ENCODE results near the gene NUPR1. TPM values are rescaled to one million over a fixed set of nuclear protein-coding genes. Genes with fewer than 3 reads are reported as not detected.
A peak's percentile ranks its signal among the peaks of the same experiment; 100 is the strongest.

NUPR1 gene
- total RNA-seq = under 1 TPM in 2 of 5 experiments, not detected in 3; 0.05 to 0.11 TPM
- polyA plus RNA-seq = not detected
- not detected for total RNA-seq

- peaks cover 18 to 65% (median 40%) of the 10 kb centered on the region in 7 donors for H3K4me1 Mint-ChIP-seq
These were observed at the start of gene NUPR1 for GRCh38 chr16:28538733-28539596. NUPR1 (minus strand) TSS chr16:28538974; CDS start chr16:28538907, 67 bp downstream.

GRCh38 chr16:28587386-28587785 lies 48.6 kb upstream of the NUPR1 start:
- Mint-ChIP-seq H3K4me1 (no peaks in the 10 kb centered on the region), H3K27ac (peak overlapping the region in 2 of 9 donors; percentile 45), H3K27me3 (no peaks in the 10 kb centered on the region), H3K9me3 (no peaks in the 10 kb centered on the region), H3K36me3 (peaks cover 6 to 55% (median 8%) of the 10 kb centered on the region in 5 donors), H3K4me3 (peak overlapping the region in 1 of 10 donors; percentile 16)
- ChIA-PET CTCF (no interaction called here), POLR2A (interaction anchor here (0.6 to 1.2 kb wide), 2 partner anchors 28 to 35 kb away, joined by 3 read pairs; no protein-coding TSS in a partner anchor)
- intact Hi-C loops (cut with micrococcal nuclease) = no loop called here
- peaks cover 0 to 98% (median 5%) of the 10 kb centered on the region in 3 experiments for H3K36me3 ChIP-seq (ENCODE audit: control insufficient read depth in 2 of 3, insufficient read depth in 3 of 3, low read length in 3 of 3)
- H3K27ac ChIP-seq (ENCODE audit: low read depth, low read length) = no peak overlapping the region
- H3K9me3 ChIP-seq (ENCODE audit: control insufficient read depth in 2 of 3, low read length in 3 of 3) = no peaks in the 10 kb centered on the region
- no peaks in the 10 kb centered on the region for H3K27me3 ChIP-seq (ENCODE audit: control insufficient read depth in 2 of 2, insufficient read depth in 2 of 2, low read length in 2 of 2)
- no peak for ATAC-seq
- DNase-seq = no peak
- H3K4me3 ChIP-seq (ENCODE audit: low read length) = no peak overlapping the region
- no peaks in the 10 kb centered on the region for H3K4me1 ChIP-seq (ENCODE audit: control insufficient read depth in 2 of 2, insufficient read depth in 2 of 2, low read length in 2 of 2)

More at GRCh38 chr16:28538733-28539596, at the start of gene NUPR1:
- H3K4me1 ChIP-seq (ENCODE audit: control insufficient read depth in 2 of 2, insufficient read depth in 2 of 2, low read length in 2 of 2) = peaks cover 17 to 18% of the 10 kb centered on the region in 2 donors
- H3K4me3 ChIP-seq (ENCODE audit: low read length) = no peak within 1 kb of the TSS
- H3K36me3 Mint-ChIP-seq = peaks cover 0 to 6% (median 4%) of the 10 kb centered on the region in 5 donors
- intact Hi-C loops (cut with micrococcal nuclease) = no loop called here
- H3K36me3 ChIP-seq (ENCODE audit: control insufficient read depth in 2 of 3, insufficient read depth in 3 of 3, low read length in 3 of 3) = no peaks in the 10 kb centered on the region
- DNase-seq (no peak), ATAC-seq (no peak)
- H3K27me3 Mint-ChIP-seq = no peaks in the 10 kb centered on the region
- H3K9me3 ChIP-seq (ENCODE audit: control insufficient read depth in 2 of 3, low read length in 3 of 3) = no peaks in the 10 kb centered on the region
- H3K4me3 Mint-ChIP-seq = peak within 1 kb of the TSS in 1 of 10 donors; percentile 2
- CTCF ChIA-PET = no interaction called here
- H3K27ac ChIP-seq (ENCODE audit: low read depth, low read length) = no peak within 1 kb of the TSS
- POLR2A ChIA-PET = no interaction called here
- no peaks in the 10 kb centered on the region for H3K27me3 ChIP-seq (ENCODE audit: control insufficient read depth in 2 of 2, insufficient read depth in 2 of 2, low read length in 2 of 2)
- H3K9me3 Mint-ChIP-seq = peaks cover 0 to 4% (median 0%) of the 10 kb centered on the region in 11 donors
- peak within 1 kb of the TSS; percentile 5 to 87 (median 76) for H3K27ac Mint-ChIP-seq

DNA sequence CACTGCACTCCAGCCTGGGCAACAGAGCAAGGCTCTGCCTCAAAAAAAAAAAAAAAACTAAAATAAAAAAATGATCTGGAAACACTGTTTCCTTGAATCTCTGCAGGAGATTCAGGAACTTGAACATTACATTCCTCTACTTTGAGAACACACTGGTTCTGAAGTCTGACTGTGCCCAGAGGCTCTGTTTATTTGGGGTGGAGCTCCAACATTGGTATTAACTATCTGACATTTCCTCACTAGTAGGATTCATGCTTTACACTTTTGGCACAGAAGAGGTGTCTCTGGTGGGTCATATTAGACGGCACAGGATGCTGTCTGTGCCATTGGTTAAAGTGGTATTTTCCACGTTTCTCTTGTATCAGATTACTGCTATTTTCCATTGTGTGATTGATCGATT lies 47.7 kb upstream of the NUPR1 start:
- no peaks in the 10 kb centered on the region for H3K9me3 ChIP-seq (ENCODE audit: control insufficient read depth in 2 of 3, low read length in 3 of 3)
- Mint-ChIP-seq H3K36me3 (peaks cover 12 to 55% (median 14%) of the 10 kb centered on the region in 5 donors), H3K9me3 (no peaks in the 10 kb centered on the region), H3K27me3 (no peaks in the 10 kb centered on the region), H3K4me1 (peaks cover 0 to 6% (median 0%) of the 10 kb centered on the region in 7 donors), H3K27ac (peak overlapping the region in 1 of 9 donors; percentile 32), H3K4me3 (no peak overlapping the region)
- ATAC-seq = no peak
- no peaks in the 10 kb centered on the region for H3K4me1 ChIP-seq (ENCODE audit: control insufficient read depth in 2 of 2, insufficient read depth in 2 of 2, low read length in 2 of 2)
- ChIA-PET CTCF (no interaction called here), POLR2A (no interaction called here)
- no peak overlapping the region for H3K4me3 ChIP-seq (ENCODE audit: low read length)
- H3K36me3 ChIP-seq (ENCODE audit: control insufficient read depth in 2 of 3, insufficient read depth in 3 of 3, low read length in 3 of 3) = peaks cover 5 to 97% (median 5%) of the 10 kb centered on the region in 3 experiments
- DNase-seq = no peak
- intact Hi-C loops (cut with micrococcal nuclease) = no loop called here
- H3K27ac ChIP-seq (ENCODE audit: low read depth, low read length) = no peak overlapping the region
- H3K27me3 ChIP-seq (ENCODE audit: control insufficient read depth in 2 of 2, insufficient read depth in 2 of 2, low read length in 2 of 2) = no peaks in the 10 kb centered on the region

DNA sequence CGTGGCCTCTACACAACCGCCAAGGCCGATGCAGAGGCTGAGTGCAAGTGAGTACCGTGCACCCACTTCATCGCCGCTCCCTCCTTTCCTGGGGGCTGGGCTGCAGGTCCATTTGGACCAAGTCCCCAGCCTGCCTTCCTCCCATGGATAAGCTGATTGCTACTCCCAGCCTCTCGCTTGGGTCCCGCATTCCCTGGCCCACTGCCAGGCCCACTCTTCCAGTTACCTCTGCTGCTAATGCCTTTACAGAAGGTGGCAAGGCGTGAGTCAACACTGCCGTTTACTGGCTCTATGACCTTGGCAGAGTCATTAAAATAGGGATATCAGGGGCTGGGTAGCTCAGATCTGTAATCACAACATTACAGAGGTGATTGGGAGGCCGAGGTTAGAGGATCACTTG lies 46.9 kb upstream of the NUPR1 start:
- Mint-ChIP-seq H3K36me3 (peaks cover 12 to 54% (median 19%) of the 10 kb centered on the region in 5 donors), H3K9me3 (no peaks in the 10 kb centered on the region), H3K27me3 (no peaks in the 10 kb centered on the region), H3K4me1 (peaks cover 0 to 6% (median 0%) of the 10 kb centered on the region in 7 donors), H3K4me3 (no peak overlapping the region), H3K27ac (peak overlapping the region in 1 of 9 donors; percentile 24)
- CTCF ChIA-PET = no interaction called here
- Histone ChIP-seq H3K4me1 (ENCODE audit: control insufficient read depth in 2 of 2, insufficient read depth in 2 of 2, low read length in 2 of 2) (no peaks in the 10 kb centered on the region), H3K4me3 (ENCODE audit: low read length) (no peak overlapping the region), H3K9me3 (ENCODE audit: control insufficient read depth in 2 of 3, low read length in 3 of 3) (no peaks in the 10 kb centered on the region), H3K36me3 (ENCODE audit: control insufficient read depth in 2 of 3, insufficient read depth in 3 of 3, low read length in 3 of 3) (peaks cover 5 to 97% (median 13%) of the 10 kb centered on the region in 3 experiments), H3K27ac (ENCODE audit: low read depth, low read length) (no peak overlapping the region), H3K27me3 (ENCODE audit: control insufficient read depth in 2 of 2, insufficient read depth in 2 of 2, low read length in 2 of 2) (no peaks in the 10 kb centered on the region)
- DNase-seq (no peak), ATAC-seq (no peak)
- POLR2A ChIA-PET = no interaction called here
- intact Hi-C loops (cut with micrococcal nuclease) = no loop called here

DNA sequence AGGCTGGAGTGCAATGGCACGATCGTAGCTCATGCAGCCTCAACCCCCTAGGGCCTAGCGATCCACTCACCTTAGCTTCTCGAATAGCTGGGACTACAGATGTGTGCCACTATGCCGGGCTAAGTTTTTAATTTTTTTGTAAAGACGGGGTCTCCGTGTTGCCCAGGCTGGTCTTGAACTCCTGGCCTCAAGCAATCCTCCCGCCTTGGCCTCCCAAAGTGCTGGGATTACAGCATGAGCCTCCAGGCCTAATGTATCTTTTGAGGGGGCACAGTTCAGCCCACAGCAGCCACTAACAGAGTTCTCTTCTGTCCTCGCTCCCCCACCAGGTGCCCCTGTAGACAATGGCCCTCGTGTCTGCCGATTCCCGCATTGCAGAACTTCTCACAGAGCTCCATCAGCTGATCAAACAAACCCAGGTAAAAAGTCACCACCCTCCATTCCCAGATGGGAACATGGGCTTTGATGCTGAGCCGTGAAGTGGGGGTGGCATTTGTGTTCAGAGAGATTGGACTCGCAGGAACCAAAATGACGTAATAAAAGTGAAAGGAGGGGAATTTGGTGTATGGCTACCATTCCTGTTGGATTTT lies 42.0 kb upstream of the NUPR1 start:
- POLR2A ChIA-PET = interaction anchor here (0.8 kb wide), 1 partner anchor 12 kb away, joined by 7 read pairs; no protein-coding TSS in a partner anchor
- CTCF ChIA-PET = interaction anchor here (0.6 kb wide), 1 partner anchor 52 kb away, joined by 5 read pairs; no protein-coding TSS in a partner anchor

DNA sequence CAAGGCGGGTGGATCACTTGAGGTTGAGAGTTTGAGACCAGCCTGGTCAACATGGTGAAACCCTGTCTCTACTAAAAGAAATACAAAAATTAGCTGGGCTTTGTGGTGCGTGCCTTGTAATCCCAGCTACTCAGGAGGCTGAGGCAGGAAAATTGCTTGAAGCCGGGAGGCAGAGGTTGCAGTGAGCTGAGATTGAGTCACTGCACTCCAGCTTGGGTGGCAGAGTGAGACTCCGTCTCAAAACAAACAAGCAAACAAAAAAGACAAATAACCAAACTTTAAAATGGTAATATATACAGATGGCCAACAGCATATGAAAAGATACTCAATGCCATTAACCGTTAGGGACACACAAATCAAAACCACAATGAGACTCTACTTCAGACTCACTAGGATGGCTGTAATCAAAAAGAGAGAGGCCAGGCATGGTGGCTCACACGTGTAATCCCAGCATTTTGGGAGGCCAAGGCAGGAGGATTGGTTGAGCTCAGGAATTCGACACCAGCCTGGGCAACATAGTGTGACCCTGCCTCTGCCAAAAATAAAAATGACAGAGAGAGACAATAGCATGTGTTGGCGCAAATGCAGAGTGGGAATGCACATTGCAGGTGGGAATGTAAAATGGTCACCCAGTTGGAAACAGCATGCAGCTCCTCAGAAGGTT lies 36.8 kb upstream of the NUPR1 start:
- ChIA-PET CTCF (no interaction called here), POLR2A (no interaction called here)
- DNase-seq = no peak
- Histone ChIP-seq H3K36me3 (ENCODE audit: control insufficient read depth in 2 of 3, insufficient read depth in 3 of 3, low read length in 3 of 3) (peaks cover 0 to 17% (median 4%) of the 10 kb centered on the region in 3 experiments), H3K27me3 (ENCODE audit: control insufficient read depth in 2 of 2, insufficient read depth in 2 of 2, low read length in 2 of 2) (no peaks in the 10 kb centered on the region), H3K4me3 (ENCODE audit: low read length) (no peak overlapping the region), H3K27ac (ENCODE audit: low read depth, low read length) (no peak overlapping the region), H3K9me3 (ENCODE audit: control insufficient read depth in 2 of 3, low read length in 3 of 3) (no peaks in the 10 kb centered on the region), H3K4me1 (ENCODE audit: control insufficient read depth in 2 of 2, insufficient read depth in 2 of 2, low read length in 2 of 2) (no peaks in the 10 kb centered on the region)
- H3K27me3 Mint-ChIP-seq = no peaks in the 10 kb centered on the region
- peaks cover 0 to 26% (median 4%) of the 10 kb centered on the region in 5 donors for H3K36me3 Mint-ChIP-seq
- peaks cover 0 to 1% (median 0%) of the 10 kb centered on the region in 11 donors for H3K9me3 Mint-ChIP-seq
- H3K27ac Mint-ChIP-seq = no peak overlapping the region
- peaks cover 7 to 49% (median 45%) of the 10 kb centered on the region in 7 donors for H3K4me1 Mint-ChIP-seq
- ATAC-seq = no peak
- intact Hi-C loops (cut with micrococcal nuclease) = no loop called here
- no peak overlapping the region for H3K4me3 Mint-ChIP-seq

More for the DNA sequence above, 42.0 kb upstream of the NUPR1 start:
- no peak overlapping the region for H3K4me3 Mint-ChIP-seq
- peaks cover 5 to 55% (median 16%) of the 10 kb centered on the region in 3 experiments for H3K36me3 ChIP-seq (ENCODE audit: control insufficient read depth in 2 of 3, insufficient read depth in 3 of 3, low read length in 3 of 3)
- intact Hi-C loops (cut with micrococcal nuclease) = no loop called here
- H3K9me3 Mint-ChIP-seq = no peaks in the 10 kb centered on the region
- no peak for ATAC-seq
- H3K9me3 ChIP-seq (ENCODE audit: control insufficient read depth in 2 of 3, low read length in 3 of 3) = no peaks in the 10 kb centered on the region
- H3K4me1 ChIP-seq (ENCODE audit: control insufficient read depth in 2 of 2, insufficient read depth in 2 of 2, low read length in 2 of 2) = no peaks in the 10 kb centered on the region
- peak overlapping the region in 2 of 9 donors; percentile 23 to 31 for H3K27ac Mint-ChIP-seq
- H3K27me3 ChIP-seq (ENCODE audit: control insufficient read depth in 2 of 2, insufficient read depth in 2 of 2, low read length in 2 of 2) = no peaks in the 10 kb centered on the region
- no peak for DNase-seq
- no peak overlapping the region for H3K27ac ChIP-seq (ENCODE audit: low read depth, low read length)
- peaks cover 12 to 42% (median 23%) of the 10 kb centered on the region in 5 donors for H3K36me3 Mint-ChIP-seq
- no peak overlapping the region for H3K4me3 ChIP-seq (ENCODE audit: low read length)
- no peaks in the 10 kb centered on the region for H3K27me3 Mint-ChIP-seq
- peaks cover 0 to 13% (median 11%) of the 10 kb centered on the region in 7 donors for H3K4me1 Mint-ChIP-seq
